ENCODE data around the gene EFHD1. TPM values are rescaled to one million over a fixed set of nuclear protein-coding genes. Genes with fewer than 3 reads are reported as not detected.

The EFHD1 gene
- total RNA-seq, 2 donors from 2014 or later = 1.4 to 3.4 TPM

- no peaks in the 10 kb centered on the region for H3K9me3 ChIP-seq
- H3K27me3 ChIP-seq = no peaks in the 10 kb centered on the region
- no peaks in the 10 kb centered on the region for H3K36me3 ChIP-seq
- no peak overlapping the region for H3K9ac ChIP-seq (ENCODE audit: low read depth in 2 of 2, low read length in 2 of 2)
- TF ChIP-seq CTCF (IDR thresholded peaks at IDR 0.05) = no peak
- no peak for DNase-seq
- H3K4me1 ChIP-seq = no peaks in the 10 kb centered on the region
- intact Hi-C loops (cut with DNase I) = no loop called here
- no peak overlapping the region for H3K4me3 ChIP-seq
- H3K27ac ChIP-seq = no peak overlapping the region
Observed at GRCh38 chr2:232662486-232663260, 29.3 kb downstream of the EFHD1 start.

GRCh38 chr2:232666051-232666805 lies 32.8 kb downstream of the EFHD1 start:
- H3K9ac ChIP-seq (ENCODE audit: low read depth in 2 of 2, low read length in 2 of 2) = no peak overlapping the region
- no peak overlapping the region for H3K4me3 ChIP-seq
- no peaks in the 10 kb centered on the region for H3K36me3 ChIP-seq
- H3K4me1 ChIP-seq = no peaks in the 10 kb centered on the region
- no peak for TF ChIP-seq CTCF (IDR thresholded peaks at IDR 0.05)
- H3K27me3 ChIP-seq = no peaks in the 10 kb centered on the region
- DNase-seq = no peak
- intact Hi-C loops (cut with DNase I) = no loop called here
- H3K27ac ChIP-seq = no peak overlapping the region
- H3K9me3 ChIP-seq = no peaks in the 10 kb centered on the region

DNA sequence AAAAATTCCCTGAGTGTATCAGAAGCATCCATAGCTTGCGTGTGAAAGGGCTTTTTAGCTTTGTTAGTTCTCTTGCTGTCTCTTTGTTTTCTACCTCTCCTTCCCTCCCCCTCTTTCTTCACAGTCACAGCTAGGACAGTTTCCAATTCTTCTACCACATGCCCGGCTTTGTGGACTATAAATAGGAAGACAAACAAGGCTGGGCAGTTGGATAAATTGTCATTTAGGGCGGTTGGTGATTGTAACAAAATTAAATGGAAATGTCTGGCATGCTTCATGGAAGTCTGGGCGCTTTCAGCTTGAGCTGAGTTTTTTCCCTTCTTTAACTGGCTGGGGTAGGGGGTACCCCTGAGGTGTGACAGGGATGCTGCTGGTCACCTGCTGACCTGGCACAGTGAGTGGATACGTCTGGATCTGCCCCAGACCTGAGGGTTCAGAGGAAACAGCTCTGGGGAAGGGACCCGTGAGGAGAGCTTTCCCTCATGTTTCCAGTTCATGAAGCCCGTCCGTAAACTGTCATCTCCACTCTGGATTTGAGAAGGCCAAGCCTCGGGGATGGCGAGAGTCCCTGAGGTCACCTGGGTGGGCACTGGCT lies 34.7 kb downstream of the EFHD1 start:
- Histone ChIP-seq H3K27me3 (no peaks in the 10 kb centered on the region), H3K4me1 (no peaks in the 10 kb centered on the region), H3K36me3 (no peaks in the 10 kb centered on the region), H3K27ac (no peak overlapping the region), H3K9me3 (no peaks in the 10 kb centered on the region), H3K4me3 (no peak overlapping the region), H3K9ac (ENCODE audit: low read depth in 2 of 2, low read length in 2 of 2) (no peak overlapping the region)
- no peak for DNase-seq
- no peak for TF ChIP-seq CTCF (IDR thresholded peaks at IDR 0.05)
- intact Hi-C loops (cut with DNase I) = no loop called here

GRCh38 chr2:232668805-232669444 lies 35.5 kb downstream of the EFHD1 start:
- Histone ChIP-seq H3K27ac (no peak overlapping the region), H3K9ac (ENCODE audit: low read depth in 2 of 2, low read length in 2 of 2) (no peak overlapping the region), H3K4me1 (no peaks in the 10 kb centered on the region), H3K27me3 (no peaks in the 10 kb centered on the region), H3K4me3 (no peak overlapping the region), H3K9me3 (no peaks in the 10 kb centered on the region), H3K36me3 (no peaks in the 10 kb centered on the region)
- no peak for TF ChIP-seq CTCF (IDR thresholded peaks at IDR 0.05)
- intact Hi-C loops (cut with DNase I) = no loop called here
- DNase-seq = no peak

GRCh38 chr2:232672588-232672987 lies 39.2 kb downstream of the EFHD1 start:
- Histone ChIP-seq H3K4me1 (no peaks in the 10 kb centered on the region), H3K9ac (ENCODE audit: low read depth in 2 of 2, low read length in 2 of 2) (no peak overlapping the region), H3K27ac (no peak overlapping the region), H3K27me3 (no peaks in the 10 kb centered on the region), H3K36me3 (no peaks in the 10 kb centered on the region), H3K9me3 (no peaks in the 10 kb centered on the region), H3K4me3 (no peak overlapping the region)
- TF ChIP-seq CTCF (IDR thresholded peaks at IDR 0.05) = no peak
- intact Hi-C loops (cut with DNase I) = no loop called here
- DNase-seq = no peak

Data from colonic mucosa (tissue), 4 donors.